HL-60/S4 treated with phorbol 12-myristate 13-acetate at 8.2 ng/mL for 4 days and 3 days (cell line): ENCODE measurements around the gene ADAM19.

Experiments used
- in situ Hi-C: fragments of 300-500 bp; cut with MboI; formaldehyde crosslinking; loops from 2 replicates; pipeline ENCODE4 v1.15.0; 2022; ENCODE audit warnings: low sequenced_read_pairs

The ADAM19 gene

GRCh38 chr5:157575381-157576020, at the start of gene ADAM19:
ADAM19 (minus strand) TSS chr5:157575775; CDS start chr5:157575696, 79 bp downstream.
- in situ Hi-C loops, result no loop called here

- in situ Hi-C loops, result no loop called here
Observed at GRCh38 chr5:157624144-157624543, 48.6 kb upstream of the ADAM19 start.

- in situ Hi-C loops, result no loop called here
Observed at GRCh38 chr5:157620776-157621175, 45.2 kb upstream of the ADAM19 start.

- in situ Hi-C loops, result no loop called here
Observed at GRCh38 chr5:157618191-157618765, 42.7 kb upstream of the ADAM19 start.

GRCh38 chr5:157616785-157617184, 41.2 kb upstream of the ADAM19 start:
- in situ Hi-C loops, result no loop called here

GRCh38 chr5:157613385-157614245, 38.0 kb upstream of the ADAM19 start:
- in situ Hi-C loops, result no loop called here

- in situ Hi-C loops, result no loop called here
Observed at GRCh38 chr5:157612581-157612980, 37.0 kb upstream of the ADAM19 start.

- in situ Hi-C loops, result no loop called here
Observed at GRCh38 chr5:157611571-157612476, 36.2 kb upstream of the ADAM19 start.

GRCh38 chr5:157610990-157611389, 35.4 kb upstream of the ADAM19 start:
- in situ Hi-C loops, result no loop called here

GRCh38 chr5:157608972-157609565, 33.5 kb upstream of the ADAM19 start:
- in situ Hi-C loops, result no loop called here

- in situ Hi-C loops, result no loop called here
Observed at GRCh38 chr5:157607371-157608161, 32.0 kb upstream of the ADAM19 start.

GRCh38 chr5:157606046-157606445, 30.5 kb upstream of the ADAM19 start:
- in situ Hi-C loops, result no loop called here

- in situ Hi-C loops, result no loop called here
Observed at GRCh38 chr5:157603333-157604190, 28.0 kb upstream of the ADAM19 start.

- in situ Hi-C loops, result no loop called here
Observed at GRCh38 chr5:157602505-157602904, 26.9 kb upstream of the ADAM19 start.

GRCh38 chr5:157600252-157600651, 24.7 kb upstream of the ADAM19 start:
- in situ Hi-C loops, result no loop called here

GRCh38 chr5:157599565-157599964, 24.0 kb upstream of the ADAM19 start:
- in situ Hi-C loops, result no loop called here

- in situ Hi-C loops, result no loop called here
Observed at GRCh38 chr5:157598350-157598936, 22.9 kb upstream of the ADAM19 start.

GRCh38 chr5:157597277-157597676, 21.7 kb upstream of the ADAM19 start:
- in situ Hi-C loops, result no loop called here
